Skin epidermis (tissue), 12 donors: ENCODE data around the gene TJP2.

Source experiments
- H3K27ac ChIP-seq, 21 experiments: fragments of 200-600 bp; sonication (generic) in 11 of 21; one replicate each; pipeline ENCODE4 v1.5.0; 2020; ENCODE audit warnings: mild to moderate bottlenecking in 3 of 21, inconsistent platforms in 2 of 21, moderate library complexity in 2 of 21
- H3K4me3 ChIP-seq, 7 experiments: fragments of 200-600 bp; sonication (generic) in 2 of 7; one replicate each; pipeline ENCODE4 v1.5.0; 2020; ENCODE audit warnings: inconsistent platforms in 2 of 7, mild to moderate bottlenecking in 2 of 7, moderate library complexity in 1 of 7

TJP2 gene

DNA sequence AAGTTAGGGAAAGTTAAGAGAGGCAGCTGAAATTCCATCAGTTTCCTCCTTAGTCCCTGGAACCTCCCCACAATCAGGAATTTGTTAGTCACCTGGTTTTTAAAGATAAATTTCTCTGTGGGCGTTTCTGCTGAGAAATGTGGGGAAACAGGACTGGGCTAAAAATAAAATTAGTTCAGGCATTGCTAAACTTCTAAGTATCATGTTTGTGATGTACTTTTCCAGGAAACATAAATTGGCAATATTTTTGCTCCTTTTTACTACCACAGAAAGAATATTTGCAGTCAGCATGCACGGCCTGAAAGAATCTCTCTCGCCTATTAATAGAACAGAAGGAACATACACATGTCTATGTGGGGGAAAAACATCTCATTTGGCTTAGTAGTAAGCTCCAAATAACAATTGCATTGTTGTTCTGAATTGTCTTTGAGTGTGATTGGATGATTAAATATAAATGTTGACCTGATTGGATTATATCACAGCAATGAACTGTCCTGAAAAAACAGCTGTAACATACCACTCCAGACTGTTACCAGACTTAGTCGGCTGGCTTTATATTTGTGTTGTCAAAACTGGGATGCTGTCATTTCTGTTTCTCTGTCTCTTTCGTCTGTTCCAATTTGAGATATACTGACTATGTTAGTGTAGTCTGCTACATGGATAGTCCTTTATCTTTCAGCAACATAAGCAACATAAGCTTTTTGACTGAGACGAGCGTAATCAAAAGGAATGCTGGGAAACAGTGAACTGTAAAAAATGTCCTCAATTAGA is 12.9 kb downstream of the TJP2 start:
- H3K27ac ChIP-seq: peak overlapping the region in 4 of 21 experiments; percentile 10 to 54 (median 18)
- no peak overlapping the region for H3K4me3 ChIP-seq

GRCh38 chr9:69188975-69189374 is 14.9 kb downstream of the TJP2 start:
- H3K4me3 ChIP-seq: no peak overlapping the region
- no peak overlapping the region for H3K27ac ChIP-seq

- no peak overlapping the region for H3K4me3 ChIP-seq
- H3K27ac ChIP-seq: peak overlapping the region in 1 of 21 experiments; percentile 28
Measured at GRCh38 chr9:69190086-69190862, 16.2 kb downstream of the TJP2 start.

- H3K4me3 ChIP-seq: no peak overlapping the region
- H3K27ac ChIP-seq: peak overlapping the region in 1 of 21 experiments; percentile 28
Measured at GRCh38 chr9:69190863-69191181, 16.7 kb downstream of the TJP2 start.

- Histone ChIP-seq H3K4me3 (no peak overlapping the region), H3K27ac (peak overlapping the region in 2 of 21 experiments; percentile 5 to 28)
Measured at GRCh38 chr9:69191231-69191630, 17.2 kb downstream of the TJP2 start.

- Histone ChIP-seq H3K27ac (no peak overlapping the region), H3K4me3 (no peak overlapping the region)
Measured at GRCh38 chr9:69192214-69192613, 18.1 kb downstream of the TJP2 start.

DNA sequence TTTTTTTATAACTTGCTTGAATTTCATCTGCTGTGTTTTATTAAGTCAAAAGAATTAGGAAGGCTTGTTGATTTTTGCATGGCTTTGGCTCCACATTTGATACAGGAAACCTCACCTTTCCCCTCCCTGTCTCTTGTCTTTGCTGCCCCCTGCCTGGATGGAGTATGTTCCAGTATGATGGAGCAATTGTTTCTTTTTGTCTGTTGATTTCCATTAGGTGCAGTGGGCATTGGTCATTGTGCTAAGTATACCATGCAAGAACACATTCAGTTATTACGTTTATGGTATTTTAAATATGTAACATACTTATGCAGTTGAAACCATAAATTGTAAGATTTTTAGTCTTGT is 19.6 kb downstream of the TJP2 start:
- no peak overlapping the region for H3K4me3 ChIP-seq
- no peak overlapping the region for H3K27ac ChIP-seq

GRCh38 chr9:69194702-69195418 is 20.8 kb downstream of the TJP2 start:
- H3K4me3 ChIP-seq: no peak overlapping the region
- no peak overlapping the region for H3K27ac ChIP-seq

DNA sequence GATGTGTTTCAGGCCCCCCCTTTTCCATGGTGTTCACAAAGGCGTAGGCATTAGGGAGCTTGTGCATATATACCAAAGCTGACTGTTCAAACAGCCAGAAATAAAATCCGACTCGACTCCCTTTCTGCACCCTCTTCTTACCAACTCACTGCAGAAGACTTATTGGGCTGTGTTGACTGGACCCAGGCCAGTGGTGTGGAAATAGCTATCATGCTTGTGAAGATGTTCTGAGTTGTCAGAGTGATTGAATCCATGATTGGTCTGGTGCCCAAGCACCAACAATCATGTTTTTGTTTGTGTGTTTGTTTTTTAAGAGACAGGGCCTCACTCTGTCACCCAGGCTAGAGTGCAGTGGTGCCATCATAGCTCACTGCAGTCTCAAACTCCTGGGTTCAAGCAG is 21.6 kb downstream of the TJP2 start:
- no peak overlapping the region for H3K27ac ChIP-seq

DNA sequence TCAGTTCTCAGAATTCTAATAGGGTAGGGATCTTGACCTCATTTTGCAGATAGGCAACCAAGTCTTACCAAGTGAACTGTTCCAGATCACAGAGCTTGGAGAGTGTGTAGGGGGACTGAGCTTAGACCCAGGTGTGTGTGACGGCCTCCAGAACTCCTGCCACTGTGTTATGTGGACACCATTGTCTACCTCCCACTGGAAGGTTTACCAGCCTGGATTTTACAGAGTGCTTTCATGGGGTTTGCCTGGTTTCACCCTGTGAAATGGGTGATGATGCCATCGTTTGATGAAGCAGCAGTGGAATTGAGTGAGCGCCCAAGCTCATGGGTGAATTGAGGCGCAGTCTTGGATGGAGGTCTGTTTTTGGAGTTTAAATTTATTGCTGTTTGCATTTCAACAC is 23.6 kb downstream of the TJP2 start:
- no peak overlapping the region for H3K27ac ChIP-seq
- H3K4me3 ChIP-seq: no peak overlapping the region

More for the DNA sequence above, 21.6 kb downstream of the TJP2 start:
- H3K4me3 ChIP-seq: no peak overlapping the region

DNA sequence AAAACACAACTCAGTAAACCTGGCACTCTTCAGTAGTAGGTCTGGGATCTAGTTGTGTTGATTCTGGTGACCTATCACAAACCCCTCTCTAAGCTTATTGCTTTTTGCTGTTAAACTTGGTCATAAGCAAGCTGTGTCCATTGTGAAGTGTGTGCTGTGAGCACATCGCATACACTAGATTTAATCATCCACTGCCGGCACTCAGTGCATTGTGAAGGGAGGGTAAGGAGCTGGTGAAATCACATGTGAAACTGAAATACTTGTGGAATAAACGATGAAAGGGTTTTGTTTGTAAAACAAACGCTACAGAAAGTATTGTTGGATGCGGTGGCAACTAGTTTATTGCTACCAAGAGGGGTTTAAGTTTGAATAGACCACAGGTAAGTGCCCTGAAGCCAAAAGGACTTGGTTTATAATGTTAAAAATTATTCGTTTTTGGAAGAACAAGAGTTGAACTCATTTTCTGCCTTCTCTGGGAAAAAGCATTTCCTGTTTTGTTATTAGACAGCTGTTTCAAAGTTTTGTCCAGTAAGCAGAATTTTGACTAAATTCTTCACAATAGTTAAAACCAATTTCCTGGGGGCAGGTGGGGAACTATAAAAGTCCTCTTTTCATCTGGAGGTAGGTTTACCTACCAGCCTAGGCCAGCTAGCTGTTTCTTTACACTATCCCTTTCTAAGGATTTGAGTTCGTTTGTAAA is 24.6 kb downstream of the TJP2 start:
- Histone ChIP-seq H3K4me3 (no peak overlapping the region), H3K27ac (peak overlapping the region in 1 of 21 experiments; percentile 6)

DNA sequence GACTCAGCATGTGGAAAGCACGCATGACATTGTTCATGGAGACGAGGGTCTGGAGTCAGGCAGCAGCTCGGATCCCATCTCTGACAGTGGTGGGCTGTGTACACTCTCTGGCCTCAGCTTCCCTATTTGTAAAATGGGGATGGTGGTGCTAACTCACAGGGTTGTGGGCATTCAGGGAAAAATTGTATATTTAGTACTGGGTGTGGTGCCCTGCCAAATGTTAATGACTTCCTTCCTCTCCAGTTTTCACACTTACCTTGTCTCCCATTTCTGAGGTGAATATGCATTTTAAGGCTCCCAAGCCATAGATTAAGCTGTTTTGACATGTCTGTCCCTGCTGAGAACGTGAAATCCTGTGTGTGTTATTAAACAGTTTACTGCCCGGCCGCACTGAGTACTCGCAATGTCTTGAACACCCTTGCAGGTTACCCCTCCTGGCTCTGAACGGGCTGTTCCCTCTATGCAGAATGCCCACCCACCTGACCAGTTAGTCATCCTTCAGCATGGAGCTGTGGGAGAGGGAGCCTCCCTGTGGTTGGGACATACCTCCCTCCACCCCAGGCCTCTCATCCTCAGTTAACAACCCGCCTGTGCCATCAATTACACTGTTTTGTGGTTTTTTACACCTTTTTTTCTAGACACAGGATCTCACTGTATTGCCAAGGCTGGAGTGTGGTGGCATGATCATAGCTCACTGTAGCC is 25.8 kb downstream of the TJP2 start:
- no peak overlapping the region for H3K4me3 ChIP-seq
- no peak overlapping the region for H3K27ac ChIP-seq

GRCh38 chr9:69202556-69202955 is 28.5 kb downstream of the TJP2 start:
- Histone ChIP-seq H3K27ac (no peak overlapping the region), H3K4me3 (no peak overlapping the region)

GRCh38 chr9:69204326-69204725 is 30.2 kb downstream of the TJP2 start:
- no peak overlapping the region for H3K4me3 ChIP-seq
- H3K27ac ChIP-seq: peak overlapping the region in 11 of 21 experiments; percentile 1 to 61 (median 26)

GRCh38 chr9:69204849-69205248 is 30.8 kb downstream of the TJP2 start:
- H3K4me3 ChIP-seq: no peak overlapping the region
- H3K27ac ChIP-seq: peak overlapping the region in 8 of 21 experiments; percentile 1 to 61 (median 14)

GRCh38 chr9:69206047-69206446 is 32.0 kb downstream of the TJP2 start:
- no peak overlapping the region for H3K27ac ChIP-seq
- no peak overlapping the region for H3K4me3 ChIP-seq

DNA sequence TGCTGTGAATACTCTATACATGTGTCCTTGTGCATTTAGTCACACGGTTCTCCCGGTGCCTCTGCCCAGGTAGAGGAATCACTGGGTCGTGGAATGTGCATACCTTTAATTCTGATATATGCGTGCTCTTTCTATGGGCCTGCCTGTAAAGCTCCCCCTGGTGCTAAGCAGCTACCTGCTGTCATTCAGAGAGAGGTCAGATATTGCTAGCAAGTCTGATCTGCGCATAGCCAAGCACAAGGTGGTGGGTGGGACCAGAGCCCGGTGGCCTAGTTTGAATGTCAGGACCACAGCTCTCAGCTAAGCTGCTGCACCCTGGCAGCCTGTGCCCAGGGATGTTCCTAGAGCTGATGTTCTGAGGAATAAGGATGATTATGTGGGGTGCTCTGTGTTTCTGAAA is 33.4 kb downstream of the TJP2 start:
- Histone ChIP-seq H3K4me3 (no peak overlapping the region), H3K27ac (no peak overlapping the region)

DNA sequence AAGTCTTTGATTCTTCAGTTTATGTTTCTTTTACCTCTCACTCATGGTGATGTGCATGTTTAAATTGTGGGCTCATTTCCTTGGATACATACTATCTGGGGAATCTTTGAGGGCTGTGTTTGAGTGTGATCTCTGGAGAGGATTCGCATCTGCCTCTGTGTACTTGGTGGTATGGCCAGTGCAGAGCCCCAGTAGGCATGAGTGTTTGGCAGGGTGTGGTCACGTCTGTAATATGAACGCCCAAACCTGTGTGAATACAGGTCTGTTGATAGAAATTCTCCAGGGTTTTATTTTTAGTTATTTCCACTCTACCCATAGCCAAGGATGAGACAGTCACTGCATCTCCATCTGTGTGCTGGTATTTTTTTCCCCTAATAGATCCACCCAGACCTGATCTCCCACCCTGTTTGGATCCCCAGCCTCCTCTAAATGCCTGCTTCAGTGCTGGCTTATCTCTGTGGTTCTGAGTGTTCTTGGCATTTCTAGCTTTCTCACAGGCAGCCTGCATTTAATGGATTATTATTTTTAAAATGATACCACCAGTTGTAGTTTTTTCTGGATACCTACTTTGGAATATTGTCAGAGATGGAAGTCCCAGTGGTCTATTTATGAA is 37.5 kb downstream of the TJP2 start:
- Histone ChIP-seq H3K27ac (no peak overlapping the region), H3K4me3 (no peak overlapping the region)

- Histone ChIP-seq H3K4me3 (no peak overlapping the region), H3K27ac (no peak overlapping the region)
Measured at GRCh38 chr9:69213647-69214046, 39.6 kb downstream of the TJP2 start.
